OCI-LY3 (cell line): Measurements from ENCODE around the gene NGB.

Experiments
- H2AFZ ChIP-seq: fragments of 200-600, 300-600 bp; shearing (Covaris generic); 2 replicates; pipeline ENCODE4 v1.6.0; 2014; ENCODE audit warnings: antibody characterized with exemption, low read depth, low read length
- H3K27ac ChIP-seq: fragments of 200-600, 300-600 bp; sonication (generic); 2 replicates; pipeline ENCODE4 v1.5.1; 2014; ENCODE audit warnings: mild to moderate bottlenecking, low read length, moderate library complexity, mixed read lengths
- H3K27me3 ChIP-seq: fragments of 200-600, 300-600 bp; sonication (generic); 2 replicates; pipeline ENCODE4 v1.6.1; 2014; ENCODE audit warnings: low read depth, low read length, mixed read lengths
- H3K36me3 ChIP-seq: fragments of 200-600, 300-600 bp; sonication (generic); replicated peaks from 2 replicates; pipeline ENCODE3; 2014; ENCODE audit warnings: low read depth, low read length, mixed read lengths
- H3K4me1 ChIP-seq: fragments of 300-600, 200-600 bp; sonication (generic); 2 replicates; pipeline ENCODE4 v1.6.1; 2014; ENCODE audit warnings: low read length, mixed read lengths
- H3K4me2 ChIP-seq: fragments of 200-600, 300-600 bp; sonication (generic); 2 replicates; pipeline ENCODE4 v1.6.1; 2014; ENCODE audit warnings: low read length, mixed read lengths
- H3K4me3 ChIP-seq: fragments of 300-600, 200-600 bp; sonication (generic); 2 replicates; pipeline ENCODE4 v1.5.1; 2014; ENCODE audit warnings: antibody characterized with exemption, mild to moderate bottlenecking, low read length, moderate library complexity
- H3K79me2 ChIP-seq: fragments of 300-600, 200-600 bp; shearing (Covaris generic); 2 replicates; pipeline ENCODE4 v1.6.1; 2014; ENCODE audit warnings: mild to moderate bottlenecking, low read length, mixed read lengths
- H3K9ac ChIP-seq: fragments of 300-600, 200-600 bp; shearing (Covaris generic); 2 replicates; pipeline ENCODE4 v1.6.0; 2014; ENCODE audit warnings: mild to moderate bottlenecking, low read length, moderate library complexity
- H3K9me3 ChIP-seq: fragments of 200-600, 300-600 bp; shearing (Covaris generic); 2 replicates; pipeline ENCODE4 v1.6.1; 2014; ENCODE audit warnings: low read length, mixed read lengths; ENCODE audit not compliant: insufficient read depth
- H4K20me1 ChIP-seq: fragments of 200-600, 300-600 bp; sonication (generic); 2 replicates; pipeline ENCODE4 v1.6.1; 2016; ENCODE audit warnings: low read length, mixed read lengths; ENCODE audit not compliant: insufficient read depth
- CTCF ChIP-seq: fragments of 200-600, 300-600 bp; sonication (generic); IDR thresholded peaks from 2 replicates; pipeline ENCODE4 v1.5.1; 2014; ENCODE audit warnings: antibody characterized with exemption, low read length, low read depth
- EZH2phosphoT487 ChIP-seq: fragments of 200-600 bp; shearing (Covaris generic); IDR thresholded peaks from 2 replicates; pipeline ENCODE4 v1.6.1; 2018; ENCODE audit warnings: antibody characterized with exemption, mixed run types, low read depth

Gene NGB

GRCh38 chr14:77314043-77314442, 43.0 kb upstream of the NGB start:
- H2AFZ ChIP-seq = no peak overlapping the region
- TF ChIP-seq EZH2phosphoT487 = no peak
- TF ChIP-seq CTCF = no peak
- no peak overlapping the region for H3K27ac ChIP-seq

GRCh38 chr14:77313371-77313770, 42.4 kb upstream of the NGB start:
- TF ChIP-seq CTCF = no peak
- TF ChIP-seq EZH2phosphoT487 = no peak
- H3K36me3 ChIP-seq = no peaks in the 10 kb centered on the region
- no peak overlapping the region for H3K27ac ChIP-seq
- no peaks in the 10 kb centered on the region for H3K27me3 ChIP-seq
- no peaks in the 10 kb centered on the region for H3K79me2 ChIP-seq
- H3K9ac ChIP-seq = no peak overlapping the region
- H4K20me1 ChIP-seq = no peaks in the 10 kb centered on the region
- no peak overlapping the region for H2AFZ ChIP-seq
- no peaks in the 10 kb centered on the region for H3K9me3 ChIP-seq
- H3K4me3 ChIP-seq = no peak overlapping the region
- no peaks in the 10 kb centered on the region for H3K4me1 ChIP-seq
- no peak overlapping the region for H3K4me2 ChIP-seq

More at GRCh38 chr14:77314043-77314442, 43.0 kb upstream of the NGB start:
- Histone ChIP-seq H3K4me3 (no peak overlapping the region), H4K20me1 (no peaks in the 10 kb centered on the region), H3K36me3 (no peaks in the 10 kb centered on the region), H3K4me1 (no peaks in the 10 kb centered on the region), H3K9ac (no peak overlapping the region), H3K9me3 (no peaks in the 10 kb centered on the region), H3K4me2 (no peak overlapping the region), H3K79me2 (0 out of 2 replicates have a peak, but pooled peaks cover 1% of the 10 kb centered on the region), H3K27me3 (no peaks in the 10 kb centered on the region)

DNA sequence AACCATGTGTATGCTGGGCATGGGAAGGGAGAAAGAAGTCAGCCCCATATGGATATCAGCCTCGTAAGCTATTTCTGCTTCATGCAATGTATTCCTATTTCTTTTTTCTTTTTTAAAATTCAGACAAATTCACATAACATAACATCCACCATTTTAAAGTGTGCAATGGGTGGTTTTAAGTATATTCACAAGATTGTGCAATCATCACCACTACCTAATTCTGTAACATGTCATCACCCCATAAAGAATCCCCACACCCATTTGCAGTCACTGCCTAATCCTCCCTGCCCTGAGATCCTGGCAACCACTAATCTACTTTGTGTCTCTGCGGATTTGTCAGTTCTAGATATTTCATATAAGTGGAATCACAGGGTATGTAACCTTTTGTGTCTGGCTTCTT, 40.2 kb upstream of the NGB start:
- Histone ChIP-seq H3K79me2 (no peaks in the 10 kb centered on the region), H3K9ac (no peak overlapping the region), H3K4me2 (no peak overlapping the region), H3K4me1 (peaks cover 10% of the 10 kb centered on the region), H3K9me3 (no peaks in the 10 kb centered on the region), H3K36me3 (no peaks in the 10 kb centered on the region), H2AFZ (no peak overlapping the region), H3K4me3 (no peak overlapping the region), H4K20me1 (no peaks in the 10 kb centered on the region), H3K27me3 (no peaks in the 10 kb centered on the region), H3K27ac (no peak overlapping the region)
- TF ChIP-seq CTCF (no peak), EZH2phosphoT487 (no peak)

DNA sequence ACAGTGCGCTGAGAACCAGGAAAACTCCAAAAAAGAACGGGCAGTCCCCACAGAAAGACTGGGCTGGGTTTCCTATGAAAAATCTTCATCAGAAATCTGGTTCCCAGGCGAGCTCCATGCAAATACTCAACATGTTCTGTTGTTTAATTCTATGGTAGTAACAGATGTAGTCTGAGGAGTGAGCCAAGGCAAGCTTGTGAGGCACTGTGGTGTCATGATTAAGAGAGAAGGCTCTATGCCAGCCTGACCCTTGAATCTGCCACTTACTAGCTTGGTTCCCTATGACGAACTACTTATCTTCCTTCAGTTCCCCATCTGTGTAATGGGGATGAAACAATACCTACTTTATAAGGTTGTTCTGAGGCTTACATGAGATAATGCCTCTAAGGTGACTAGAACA, 39.0 kb upstream of the NGB start:
- H3K27me3 ChIP-seq = no peaks in the 10 kb centered on the region
- H3K36me3 ChIP-seq = no peaks in the 10 kb centered on the region
- no peak overlapping the region for H3K27ac ChIP-seq
- no peak overlapping the region for H3K4me2 ChIP-seq
- H2AFZ ChIP-seq = no peak overlapping the region
- peaks cover 10% of the 10 kb centered on the region for H3K4me1 ChIP-seq
- TF ChIP-seq EZH2phosphoT487 (no peak), CTCF (no peak)
- H3K79me2 ChIP-seq = no peaks in the 10 kb centered on the region
- no peaks in the 10 kb centered on the region for H4K20me1 ChIP-seq
- no peaks in the 10 kb centered on the region for H3K9me3 ChIP-seq
- H3K9ac ChIP-seq = no peak overlapping the region
- H3K4me3 ChIP-seq = no peak overlapping the region
